Activated gamma-delta T cell treated with anti-CD3 and anti-CD28 coated beads, Interleukin-2, amount 50 U/mL, for 16 hours (primary cell): ENCODE measurements around the gene S100Z.
A peak's percentile ranks its signal among the peaks of the same experiment; 100 is the strongest.
"Not testable (repeated sequence)": the region's sequence is repeated elsewhere in the genome, so short reads cannot be mapped to it uniquely, and the experiment has no call there.

Experiments
- DNase-seq: peaks from one replicate; pipeline ENCODE4 v3.0.0-alpha.2; 2020; ENCODE audit warnings: low read depth

The S100Z gene

GRCh38 chr5:76826416-76826815 is 23.4 kb upstream of the S100Z start:
- not testable (repeated sequence) for DNase-seq

DNA sequence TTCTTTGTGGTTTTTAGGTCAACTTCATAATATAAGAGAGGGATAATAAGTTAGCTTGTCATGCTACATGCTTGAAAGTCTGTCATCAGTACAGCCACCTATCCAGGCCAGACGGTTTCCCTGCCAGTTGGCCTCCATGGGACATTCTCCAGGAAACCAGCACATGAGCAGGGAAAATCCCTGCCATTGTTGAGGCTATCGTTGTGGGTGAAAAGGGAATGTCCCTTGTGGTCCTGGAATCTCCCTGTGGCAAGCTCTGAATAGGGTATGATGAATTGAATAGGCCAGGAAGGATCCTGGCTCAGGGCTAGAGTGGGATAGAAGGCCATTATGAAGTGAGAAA is 18.7 kb upstream of the S100Z start:
- DNase-seq, result no peak

- DNase-seq, result no peak
Observed at GRCh38 chr5:76836181-76836580, 13.6 kb upstream of the S100Z start.

GRCh38 chr5:76836585-76836984 is 13.2 kb upstream of the S100Z start:
- DNase-seq, result no peak

DNA sequence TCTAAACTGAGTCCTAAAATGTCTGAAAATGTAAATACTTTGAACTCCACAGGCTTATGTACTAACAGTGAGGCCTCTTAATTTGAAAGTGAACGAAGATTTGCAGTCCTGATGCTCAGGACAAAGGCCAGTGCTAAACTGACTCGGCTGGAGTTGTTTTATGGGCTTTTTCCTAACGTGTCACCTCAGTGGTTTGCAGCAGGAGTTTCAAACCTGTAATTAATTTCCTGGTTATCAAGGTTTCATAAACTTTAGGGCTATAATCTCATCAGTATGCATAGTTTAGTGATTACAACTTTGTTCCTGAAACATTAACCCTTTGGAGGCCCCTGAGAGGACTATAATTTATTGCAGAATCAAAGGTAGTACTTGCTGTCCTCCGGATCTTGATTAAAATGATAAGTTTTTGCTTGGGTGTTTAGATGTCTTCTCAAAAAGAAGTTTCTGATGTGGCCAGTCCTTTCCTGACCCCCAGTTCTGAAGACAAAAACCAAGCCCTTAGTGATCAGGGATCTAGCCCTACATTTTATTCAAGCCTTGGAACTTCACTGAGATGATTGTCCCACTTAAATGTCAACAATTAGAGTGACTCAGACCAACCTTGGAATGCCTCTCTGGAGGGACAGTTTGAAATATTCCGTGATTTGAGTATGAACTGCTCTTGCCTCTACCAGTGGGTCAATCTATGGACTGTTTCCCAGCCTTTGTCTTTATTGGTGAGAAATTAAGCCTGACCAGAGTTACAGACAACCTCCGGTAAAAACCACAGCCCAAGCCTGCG is 11.1 kb upstream of the S100Z start:
- DNase-seq, result no peak

GRCh38 chr5:76841361-76841760 is 8.5 kb upstream of the S100Z start:
- no peak for DNase-seq

DNA sequence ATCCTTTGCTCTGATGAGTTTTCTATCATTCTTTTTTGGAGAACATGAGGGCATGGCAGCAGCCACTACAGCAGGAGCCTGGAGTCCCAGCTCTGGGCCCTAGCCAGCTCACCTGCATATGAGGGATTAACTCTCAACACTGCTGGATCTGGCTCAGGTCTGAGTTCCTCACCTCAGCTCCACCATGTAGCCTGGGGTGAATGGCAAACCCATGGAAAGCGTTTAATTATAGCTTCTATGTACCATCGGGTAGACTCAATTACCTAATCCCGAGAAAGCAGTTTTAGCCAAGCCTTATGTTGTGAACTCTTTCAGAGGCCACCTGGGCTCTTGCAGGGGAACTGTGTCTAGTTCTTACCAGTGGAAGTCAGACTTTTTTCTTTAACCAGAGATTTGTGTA is 3.9 kb upstream of the S100Z start:
- DNase-seq, result no peak

DNA sequence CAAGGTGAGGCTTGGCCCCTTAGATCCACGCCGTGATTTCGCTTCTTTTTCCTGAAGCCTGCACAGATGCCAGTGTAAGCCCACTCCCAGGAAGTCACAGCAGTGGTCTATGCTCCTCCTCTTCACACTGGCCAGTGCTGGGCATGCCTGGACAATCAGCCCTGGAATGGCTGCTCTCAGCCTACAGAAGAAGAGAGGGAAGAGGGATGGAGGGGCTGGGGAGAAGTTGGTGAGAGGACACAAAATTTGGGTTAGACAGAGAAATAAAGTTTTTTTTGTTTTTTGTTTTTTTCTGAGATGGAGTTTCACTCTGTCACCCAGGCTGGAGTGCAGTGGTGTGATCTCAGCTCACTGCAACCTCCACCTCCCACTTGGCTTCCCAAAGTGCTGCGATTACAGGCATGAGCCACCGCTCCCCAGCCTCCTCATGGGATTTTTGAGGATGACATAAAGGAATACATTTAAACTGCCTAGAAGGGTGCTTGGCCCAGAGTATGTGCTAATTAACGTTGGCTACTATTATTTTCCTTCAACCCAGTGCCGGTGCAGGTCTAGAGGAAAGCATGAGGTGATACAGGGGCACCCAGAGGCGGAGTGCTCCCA is 830 bp downstream of the S100Z start:
- DNase-seq, result no peak

DNA sequence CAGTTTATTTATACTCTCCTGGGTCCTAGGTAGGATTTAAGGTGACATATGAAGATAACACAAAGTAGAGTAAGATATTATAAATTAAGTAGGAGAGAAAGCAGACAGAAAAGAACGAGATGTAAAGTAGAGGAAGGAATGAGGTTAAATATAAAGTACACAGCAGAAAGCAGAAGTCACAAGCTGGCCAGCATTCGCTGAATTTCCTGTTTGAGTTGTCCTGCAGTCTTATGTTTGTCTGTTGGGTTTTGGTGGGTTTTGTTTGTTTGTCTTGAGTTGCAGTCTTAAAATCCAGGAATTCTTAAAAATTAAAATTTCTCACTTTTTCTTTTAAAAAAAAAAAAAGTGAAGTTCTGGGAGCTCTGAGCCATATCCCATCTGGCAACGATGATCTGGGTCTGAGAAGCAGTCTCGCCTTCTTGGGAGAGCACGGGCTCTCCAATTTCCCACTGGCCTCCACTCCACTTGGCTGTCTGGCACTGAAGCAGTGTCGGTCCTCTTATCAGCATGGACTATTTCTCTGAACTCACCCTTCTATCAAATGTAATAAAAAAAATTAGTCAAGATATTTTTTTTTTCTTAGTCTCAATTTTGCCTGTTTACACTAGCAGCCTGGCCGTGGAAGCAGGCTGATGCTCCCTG is 2.0 kb downstream of the S100Z start:
- no peak for DNase-seq

- DNase-seq, result no peak
Observed at GRCh38 chr5:76852772-76853171, 3.0 kb downstream of the S100Z start.

GRCh38 chr5:76853741-76854140 is 3.9 kb downstream of the S100Z start:
- not testable (repeated sequence) for DNase-seq

DNA sequence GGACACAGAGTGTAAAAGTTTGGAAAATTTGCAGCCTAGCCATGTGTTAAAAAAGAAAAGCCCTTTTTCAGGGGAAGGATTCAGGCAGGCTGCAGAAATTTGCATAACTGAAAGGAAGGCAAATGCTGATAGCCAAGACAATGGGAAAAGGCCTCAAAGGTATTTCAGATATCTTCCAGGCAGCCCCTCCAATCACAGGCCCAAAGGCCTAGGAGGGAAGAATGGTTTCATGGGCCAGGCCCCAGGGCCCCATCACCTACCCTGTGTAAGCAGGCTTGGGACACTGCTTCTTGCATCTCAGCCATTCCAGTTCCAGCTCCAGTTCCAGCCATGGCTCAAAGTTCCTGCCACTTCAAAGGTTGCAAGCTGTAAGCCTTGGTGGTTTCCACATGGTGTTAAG is 4.8 kb downstream of the S100Z start:
- DNase-seq, result no peak

DNA sequence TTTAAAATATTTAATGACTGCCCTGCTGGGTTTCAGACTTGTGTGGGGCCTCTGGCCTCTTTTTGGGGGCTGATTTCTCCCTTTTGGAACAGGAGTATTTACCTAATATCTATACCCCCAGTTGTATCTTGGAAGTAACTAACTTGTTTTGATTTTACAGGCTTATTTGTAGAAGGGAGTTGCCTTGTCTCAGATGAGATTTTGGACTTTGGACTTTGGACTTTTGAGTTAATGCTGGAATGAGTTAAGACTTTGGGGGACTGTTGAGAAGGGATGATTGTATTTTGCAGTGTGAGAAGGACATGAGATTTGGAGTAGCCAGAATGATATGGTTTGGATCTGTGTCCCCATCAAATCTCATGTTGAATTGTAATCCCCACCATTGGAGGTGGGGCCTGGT is 5.7 kb downstream of the S100Z start:
- not testable (repeated sequence) for DNase-seq

DNA sequence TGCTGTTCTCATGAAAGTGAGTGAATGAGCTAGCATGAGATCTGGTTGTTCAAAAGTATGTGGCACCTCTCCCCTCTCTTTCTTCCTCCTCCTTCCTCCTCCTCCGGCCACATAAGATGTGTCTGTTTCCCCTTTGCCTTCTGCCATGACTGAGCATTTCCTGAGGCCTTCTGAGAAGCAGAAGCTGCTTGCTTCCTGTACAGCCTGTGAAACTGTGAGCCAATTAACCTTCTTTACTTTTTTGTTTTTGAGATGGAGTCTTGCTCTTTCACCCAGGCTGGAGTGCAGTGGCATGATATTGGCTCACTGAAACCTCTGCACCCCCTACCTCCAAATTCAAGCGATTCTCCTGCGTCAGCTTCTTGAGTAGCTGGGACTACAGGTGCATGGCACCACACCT is 6.1 kb downstream of the S100Z start:
- no peak for DNase-seq

DNA sequence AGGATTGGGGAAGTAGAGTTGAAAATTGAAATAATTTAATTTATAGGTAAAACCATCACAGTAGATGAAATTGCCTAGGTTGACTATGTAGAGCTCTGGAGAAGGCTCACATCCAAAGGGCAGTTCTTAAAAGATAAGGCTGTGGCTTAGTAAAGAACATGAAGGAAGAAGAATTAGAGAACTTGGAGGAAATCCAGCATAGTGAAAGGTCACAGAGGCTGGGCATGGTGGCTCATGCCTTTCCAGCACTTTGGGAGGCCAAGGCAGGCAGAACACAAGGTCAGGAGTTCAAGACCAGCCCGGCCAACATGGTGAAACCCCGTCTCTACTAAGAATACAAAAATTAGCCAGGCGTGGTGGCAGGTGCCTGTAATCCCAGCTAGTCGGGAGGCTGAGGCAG is 7.0 kb downstream of the S100Z start:
- DNase-seq, result not testable (repeated sequence)

GRCh38 chr5:76859591-76860247 is 9.9 kb downstream of the S100Z start:
- no peak for DNase-seq

GRCh38 chr5:76861612-76862011 is 11.8 kb downstream of the S100Z start:
- no peak for DNase-seq

DNA sequence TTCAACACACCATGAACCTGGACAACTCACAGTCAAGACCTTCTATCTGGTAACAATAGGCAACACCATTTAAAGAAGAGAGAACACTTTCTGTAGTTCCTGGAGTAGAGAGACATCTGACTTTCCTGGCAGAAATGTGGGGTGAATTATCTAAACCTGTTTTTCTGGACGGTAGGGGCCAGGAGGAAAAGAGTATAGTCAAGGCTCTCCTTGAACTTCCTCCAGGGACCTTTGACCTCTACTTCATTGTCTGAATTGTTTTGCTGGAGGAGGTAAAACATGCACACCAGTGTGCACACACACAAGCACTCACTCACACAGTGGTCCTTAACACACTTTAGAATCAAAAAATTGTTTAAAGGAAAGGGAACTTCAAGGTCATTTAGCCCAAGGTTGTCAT is 13.2 kb downstream of the S100Z start:
- DNase-seq, result no peak

- no peak for DNase-seq
Observed at GRCh38 chr5:76866503-76866902, 16.7 kb downstream of the S100Z start.

- DNase-seq, result no peak
Observed at GRCh38 chr5:76867038-76867437, 17.2 kb downstream of the S100Z start.

DNA sequence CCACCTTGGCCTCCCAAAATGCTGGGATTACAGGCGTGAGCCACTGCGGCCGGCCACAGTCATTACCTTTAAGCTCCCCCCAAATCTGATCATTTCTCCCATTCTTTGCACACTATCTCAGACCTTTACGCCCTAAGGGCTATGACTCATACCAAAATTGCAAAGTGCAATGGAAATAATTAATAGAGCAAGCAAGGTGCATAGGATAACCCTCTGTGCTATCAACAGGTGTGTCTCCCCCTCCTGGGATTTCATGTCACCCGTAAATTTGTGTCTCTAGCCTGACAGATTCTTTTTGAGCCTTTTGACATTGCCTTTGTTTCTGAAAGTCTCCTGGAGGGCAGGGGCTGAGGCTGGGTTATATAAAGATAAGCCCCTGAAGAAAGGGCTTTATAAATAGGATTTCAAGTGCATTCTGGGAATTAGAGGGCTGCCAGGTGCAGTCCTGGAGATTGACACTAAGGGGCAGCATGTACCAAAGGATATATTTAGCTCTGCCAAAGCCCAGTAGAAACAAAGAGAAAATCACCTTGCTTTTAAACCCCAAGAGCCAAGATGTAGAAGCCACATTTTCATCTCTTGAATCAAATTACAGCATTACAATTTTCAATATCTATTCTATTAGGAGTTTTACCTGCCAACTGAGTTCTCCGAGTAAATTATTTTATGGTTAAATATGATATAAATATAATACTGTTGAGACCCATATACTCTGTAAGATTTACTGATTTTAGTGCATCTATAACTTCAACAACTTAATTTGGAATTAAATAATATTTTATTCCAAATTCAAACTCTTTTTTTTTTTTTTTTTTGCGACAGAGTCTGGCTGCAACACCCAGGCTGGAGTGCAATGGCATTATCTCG is 18.2 kb downstream of the S100Z start:
- DNase-seq, result peak; percentile 12

DNA sequence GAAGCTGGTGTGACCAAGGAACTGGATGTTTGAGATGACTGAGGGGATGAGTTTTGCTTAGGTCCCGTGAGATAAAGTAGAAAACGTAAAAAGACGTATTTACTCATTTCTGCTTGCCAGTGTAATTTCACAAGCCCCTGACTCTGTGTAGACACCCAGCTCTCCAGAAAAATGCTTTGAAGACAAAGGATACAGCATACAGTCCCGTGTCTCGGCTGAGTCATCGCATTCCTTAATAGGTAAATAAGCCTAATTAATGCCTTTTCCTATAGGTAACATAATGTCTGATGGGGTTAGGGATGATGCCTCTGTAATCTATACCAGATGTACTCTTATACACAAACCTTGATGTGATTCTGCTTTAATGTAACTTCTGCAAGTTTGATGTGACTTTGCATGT is 20.2 kb downstream of the S100Z start:
- DNase-seq, result no peak
